GM12874 (cell line): ENCODE results near the gene TSPAN5.

ENCODE experiments used
- TF ChIP-seq, protein P1 (sequence below): IDR thresholded peaks from 2 replicates; pipeline ENCODE4 v1.5.1; 2011; ENCODE audit warnings: low read depth, mild to moderate bottlenecking, control low read depth, low read length, moderate library complexity; ENCODE audit not compliant: insufficient read depth

Gene TSPAN5

DNA sequence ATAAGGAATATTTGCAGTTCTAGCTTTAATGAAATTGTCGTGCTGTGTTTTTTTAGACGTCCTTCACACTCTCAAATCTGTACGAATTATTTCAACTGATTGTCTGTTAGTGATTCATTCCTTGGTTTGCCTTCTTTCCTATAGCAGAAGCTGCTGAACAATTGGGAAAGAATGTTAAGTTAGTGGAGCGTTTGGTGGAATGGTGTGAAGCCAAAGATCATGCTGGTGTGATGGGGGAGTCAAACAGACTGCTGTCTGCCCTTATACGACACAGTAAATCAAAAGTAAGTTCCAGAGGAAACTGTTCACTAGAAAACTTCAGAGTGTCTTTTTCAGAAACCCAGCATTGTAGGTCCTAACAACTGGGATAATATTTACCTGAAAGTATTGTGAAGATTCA is 237.3 kb downstream of the TSPAN5 start:
- TF ChIP-seq, protein P1, sequence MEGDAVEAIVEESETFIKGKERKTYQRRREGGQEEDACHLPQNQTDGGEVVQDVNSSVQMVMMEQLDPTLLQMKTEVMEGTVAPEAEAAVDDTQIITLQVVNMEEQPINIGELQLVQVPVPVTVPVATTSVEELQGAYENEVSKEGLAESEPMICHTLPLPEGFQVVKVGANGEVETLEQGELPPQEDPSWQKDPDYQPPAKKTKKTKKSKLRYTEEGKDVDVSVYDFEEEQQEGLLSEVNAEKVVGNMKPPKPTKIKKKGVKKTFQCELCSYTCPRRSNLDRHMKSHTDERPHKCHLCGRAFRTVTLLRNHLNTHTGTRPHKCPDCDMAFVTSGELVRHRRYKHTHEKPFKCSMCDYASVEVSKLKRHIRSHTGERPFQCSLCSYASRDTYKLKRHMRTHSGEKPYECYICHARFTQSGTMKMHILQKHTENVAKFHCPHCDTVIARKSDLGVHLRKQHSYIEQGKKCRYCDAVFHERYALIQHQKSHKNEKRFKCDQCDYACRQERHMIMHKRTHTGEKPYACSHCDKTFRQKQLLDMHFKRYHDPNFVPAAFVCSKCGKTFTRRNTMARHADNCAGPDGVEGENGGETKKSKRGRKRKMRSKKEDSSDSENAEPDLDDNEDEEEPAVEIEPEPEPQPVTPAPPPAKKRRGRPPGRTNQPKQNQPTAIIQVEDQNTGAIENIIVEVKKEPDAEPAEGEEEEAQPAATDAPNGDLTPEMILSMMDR, result no peak
